NCI-H345 treated with DMSO at 0.1 percent for 48 hours (cell line): ENCODE data around the gene RNASE8.

ENCODE experiments used
- DNase-seq: peaks from one replicate; lab custom pipeline; 2025; ENCODE audit not compliant: unreplicated experiment; lab: John Stamatoyannopoulos, UW

RNASE8 gene

DNA sequence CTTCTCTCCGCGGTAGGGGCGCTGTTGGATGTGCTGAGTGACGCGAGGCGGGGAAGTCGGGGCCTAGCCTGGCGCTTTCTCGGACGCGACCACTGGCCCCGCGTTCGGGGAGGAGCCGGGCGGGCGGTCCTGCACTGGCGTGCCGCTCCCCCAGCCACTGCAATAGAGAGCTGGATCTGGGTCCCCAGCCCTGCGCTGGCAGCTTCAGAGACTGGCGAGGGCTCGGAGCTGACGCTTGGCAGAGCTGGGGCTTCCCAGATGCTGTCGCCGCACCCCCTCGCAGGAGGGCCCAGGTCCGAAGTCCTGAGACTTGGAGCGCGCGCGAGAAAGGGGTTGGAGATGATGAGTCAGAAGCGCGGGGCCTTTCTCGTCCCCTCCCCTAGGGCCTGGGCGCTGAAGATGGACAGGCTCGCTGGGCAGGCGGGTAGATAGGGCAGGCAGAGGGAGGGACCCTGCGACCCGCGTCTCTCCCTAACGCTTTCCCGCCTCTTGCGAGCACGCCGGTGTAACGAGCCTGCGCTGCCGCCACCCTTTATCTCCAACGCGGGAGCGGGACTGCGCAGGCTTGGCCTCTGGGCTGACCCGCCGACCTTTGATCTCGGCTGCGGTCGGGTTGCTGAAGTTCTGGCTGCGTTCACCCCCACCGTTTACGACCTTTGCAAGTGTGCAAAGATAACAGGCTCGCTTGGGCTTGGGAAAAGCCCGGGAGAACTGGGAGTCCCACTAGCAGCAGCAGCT lies 46.3 kb downstream of the RNASE8 start:
- DNase-seq = peak; percentile 92

DNA sequence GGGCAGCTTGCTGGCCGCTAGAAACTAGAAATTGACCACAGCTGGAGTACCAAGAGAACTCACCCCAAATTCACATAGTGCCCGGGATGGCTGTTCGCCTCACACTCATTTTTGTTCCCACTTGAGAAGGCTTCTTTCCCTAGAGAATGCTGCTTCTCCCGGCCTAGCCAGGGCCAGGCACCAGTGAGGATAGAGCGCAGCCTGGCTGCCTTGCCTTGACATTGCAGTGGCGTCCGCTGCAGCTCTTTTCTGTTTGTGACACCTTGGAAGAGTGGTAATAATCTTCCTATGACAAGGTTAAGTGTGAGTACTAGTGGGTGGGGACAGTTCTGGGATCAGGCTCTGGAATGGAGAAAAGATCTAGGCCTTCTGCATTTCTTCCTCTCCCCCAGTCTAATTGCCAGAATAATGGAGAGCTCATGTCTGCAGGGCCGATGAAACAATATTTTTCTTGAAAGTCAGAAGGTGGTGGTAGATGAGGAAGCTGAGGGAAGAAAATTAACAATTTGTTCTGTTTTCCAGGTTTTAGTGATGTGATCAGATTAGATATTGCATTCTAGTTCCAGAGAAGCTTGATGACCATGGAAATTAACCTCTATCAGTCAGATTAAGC lies 46.9 kb downstream of the RNASE8 start:
- DNase-seq = peak; percentile 78

DNA sequence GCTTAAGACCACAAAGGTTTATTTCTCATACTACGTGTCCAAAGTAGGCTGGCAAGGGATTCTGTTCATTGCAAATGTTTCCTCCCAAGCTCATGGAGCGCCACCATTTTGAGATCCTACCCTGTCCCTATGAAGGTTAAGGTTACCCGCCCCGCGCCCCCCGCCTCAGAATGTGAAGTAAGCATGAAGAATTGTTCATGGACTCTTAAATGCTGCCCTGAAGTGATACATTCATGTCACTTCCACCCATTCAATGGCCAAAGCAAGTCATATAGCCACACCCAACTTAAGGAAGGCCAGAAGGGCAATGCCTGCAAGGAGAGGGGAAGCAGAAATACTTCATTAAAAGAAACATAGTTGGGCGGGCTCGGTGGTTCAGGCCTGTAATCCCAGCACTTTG lies 47.5 kb downstream of the RNASE8 start:
- DNase-seq = no peak

DNA sequence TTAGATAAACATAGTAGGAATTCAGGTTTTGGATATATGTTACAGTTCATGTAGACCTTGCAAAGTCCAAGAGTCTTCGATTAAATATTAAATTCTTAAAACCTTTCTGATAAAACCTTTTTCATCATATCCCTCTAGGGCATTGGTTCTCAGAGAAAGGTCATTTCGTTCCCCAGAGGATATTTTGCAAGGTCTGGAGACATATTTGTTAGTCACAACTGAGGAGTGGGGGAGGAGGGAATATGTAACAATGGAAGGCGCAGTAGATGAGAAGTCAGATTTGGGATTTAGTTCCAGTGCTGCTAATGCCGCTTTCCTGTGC lies 48.5 kb downstream of the RNASE8 start:
- DNase-seq = no peak

DNA sequence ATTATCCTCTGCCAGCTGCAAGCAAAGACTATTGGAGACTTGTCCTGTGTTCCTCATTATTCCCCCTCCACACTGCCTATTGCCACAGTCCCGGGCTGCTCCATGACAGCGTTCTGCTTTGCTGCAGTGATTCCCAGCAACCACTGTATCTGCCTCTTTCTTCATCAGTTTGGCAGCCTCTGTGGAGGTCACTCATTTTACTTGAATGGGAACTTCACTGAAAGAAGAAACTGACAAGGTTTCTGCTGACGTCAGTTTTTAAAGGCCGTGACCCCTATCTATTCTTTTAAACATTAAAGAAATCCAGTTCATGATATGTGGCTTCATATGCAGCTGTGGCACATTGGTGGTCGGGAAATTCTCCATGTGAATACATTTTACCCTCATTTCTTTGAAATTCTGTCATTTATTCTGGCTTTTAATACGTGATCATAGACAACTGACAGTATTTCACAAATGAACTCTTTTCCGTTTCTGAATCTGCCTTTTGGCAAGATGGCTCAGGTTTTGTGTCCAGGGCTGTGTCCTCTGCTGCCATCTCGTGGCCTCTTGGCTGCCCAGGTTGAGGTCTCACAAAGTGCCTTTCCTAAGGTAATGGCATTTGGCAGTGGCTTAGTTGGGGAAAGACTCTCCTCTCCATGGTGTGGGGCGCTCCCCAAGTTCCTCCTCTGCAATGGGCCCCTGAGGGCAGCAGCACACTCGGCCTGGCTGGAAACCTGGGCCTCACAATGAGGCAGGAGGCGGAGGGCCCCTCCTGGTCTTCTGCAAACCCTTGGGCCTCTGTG lies 49.1 kb downstream of the RNASE8 start:
- peak; percentile 63 for DNase-seq

DNA sequence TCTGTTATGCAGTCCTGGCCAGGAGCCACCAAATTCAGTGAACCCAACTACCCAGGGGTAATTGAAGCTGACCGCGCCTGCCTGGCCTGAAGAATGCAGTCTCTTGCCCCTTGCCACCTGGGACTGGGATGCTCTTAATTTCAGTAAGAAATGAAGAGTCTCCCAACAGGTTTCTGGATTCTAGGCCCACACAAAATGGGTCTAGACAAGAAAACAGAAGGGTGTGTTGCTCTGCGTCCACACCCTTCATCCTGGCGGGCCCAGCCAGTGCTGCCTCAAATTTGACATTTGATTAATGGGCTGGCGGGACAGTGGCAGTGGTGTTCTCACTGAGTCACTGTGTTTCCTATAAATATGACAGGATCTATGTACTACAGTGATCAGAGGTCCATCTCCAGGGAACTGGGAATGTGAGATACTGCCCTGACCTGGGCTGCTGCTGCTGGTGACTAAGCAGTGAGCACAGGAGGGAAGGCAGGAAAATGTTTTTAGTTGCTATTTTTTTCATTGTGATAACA lies 49.7 kb downstream of the RNASE8 start:
- no peak for DNase-seq
